Measurements from ENCODE around the gene CCDC92B. TPM values are rescaled to one million over a fixed set of nuclear protein-coding genes. Genes with fewer than 3 reads are reported as not detected.
A peak's percentile ranks its signal among the peaks of the same experiment; 100 is the strongest.

Gene CCDC92B
- total RNA-seq, 1 donor from 2014 or later = 0.13 TPM

DNA sequence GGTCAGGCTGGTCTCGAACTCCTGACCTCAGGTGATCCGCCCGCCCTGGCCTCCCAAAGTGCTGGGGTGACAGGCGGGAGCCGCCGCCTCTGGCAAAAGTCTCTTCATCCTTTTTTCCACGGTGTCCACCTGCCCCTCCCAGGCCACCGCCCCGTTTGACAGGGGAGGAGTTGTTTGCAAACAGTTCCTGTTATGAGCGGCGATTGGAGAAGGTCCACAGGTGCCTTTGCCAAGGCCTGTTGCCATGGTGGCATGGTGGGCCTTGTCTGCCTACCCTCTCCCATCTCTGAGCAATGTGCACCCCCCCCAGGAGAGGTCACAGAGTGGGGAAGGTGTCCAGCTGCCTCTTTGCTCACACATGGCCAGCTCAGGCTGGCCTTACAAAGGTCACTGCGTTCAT lies 30.8 kb upstream of the CCDC92B start:
- no peak for DNase-seq (ENCODE audit: low spot score)
- intact Hi-C loops (cut with DNase I) = no loop called here

DNA sequence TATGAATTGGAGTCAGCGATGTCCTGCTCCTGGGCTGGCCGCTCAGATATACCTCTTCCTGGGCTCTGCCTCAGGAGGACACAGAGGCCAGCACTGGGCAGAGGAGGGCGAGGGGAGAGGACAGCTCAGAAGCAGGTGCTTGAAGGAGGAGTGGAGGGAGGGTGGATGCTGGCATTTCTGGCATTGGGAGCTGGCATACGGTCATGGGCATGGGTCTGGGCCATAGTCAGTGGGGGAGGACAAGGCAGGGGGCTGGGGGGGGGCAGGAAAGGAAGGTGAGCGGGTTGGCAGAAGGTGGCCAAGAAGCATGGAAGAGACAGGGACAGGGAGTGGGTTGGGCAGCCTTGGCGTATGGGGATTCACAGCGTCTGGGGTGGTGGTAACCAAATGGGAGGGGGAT lies 30.1 kb upstream of the CCDC92B start:
- intact Hi-C loops (cut with DNase I) = no loop called here
- DNase-seq (ENCODE audit: low spot score) = no peak

DNA sequence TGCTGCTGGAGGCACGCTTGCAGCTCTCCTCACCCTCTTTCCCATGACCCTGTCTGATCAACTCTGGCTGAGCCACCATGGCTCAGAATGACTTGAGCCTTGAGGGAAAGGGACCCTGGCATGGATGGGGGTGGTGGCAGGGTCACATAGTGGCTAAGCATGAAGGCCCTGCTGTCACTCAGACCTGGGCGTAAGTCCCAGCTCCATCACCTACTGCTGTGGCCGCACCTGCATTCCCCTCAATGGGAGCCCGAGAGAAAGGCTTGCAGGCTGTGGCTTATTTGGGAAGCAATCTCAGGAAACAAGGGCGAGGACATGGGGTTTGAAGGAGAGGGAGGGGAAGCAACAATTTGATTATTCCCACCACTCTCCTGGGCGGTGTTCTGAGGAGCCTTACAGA lies 29.0 kb upstream of the CCDC92B start:
- no peak for DNase-seq (ENCODE audit: low spot score)
- intact Hi-C loops (cut with DNase I) = no loop called here

DNA sequence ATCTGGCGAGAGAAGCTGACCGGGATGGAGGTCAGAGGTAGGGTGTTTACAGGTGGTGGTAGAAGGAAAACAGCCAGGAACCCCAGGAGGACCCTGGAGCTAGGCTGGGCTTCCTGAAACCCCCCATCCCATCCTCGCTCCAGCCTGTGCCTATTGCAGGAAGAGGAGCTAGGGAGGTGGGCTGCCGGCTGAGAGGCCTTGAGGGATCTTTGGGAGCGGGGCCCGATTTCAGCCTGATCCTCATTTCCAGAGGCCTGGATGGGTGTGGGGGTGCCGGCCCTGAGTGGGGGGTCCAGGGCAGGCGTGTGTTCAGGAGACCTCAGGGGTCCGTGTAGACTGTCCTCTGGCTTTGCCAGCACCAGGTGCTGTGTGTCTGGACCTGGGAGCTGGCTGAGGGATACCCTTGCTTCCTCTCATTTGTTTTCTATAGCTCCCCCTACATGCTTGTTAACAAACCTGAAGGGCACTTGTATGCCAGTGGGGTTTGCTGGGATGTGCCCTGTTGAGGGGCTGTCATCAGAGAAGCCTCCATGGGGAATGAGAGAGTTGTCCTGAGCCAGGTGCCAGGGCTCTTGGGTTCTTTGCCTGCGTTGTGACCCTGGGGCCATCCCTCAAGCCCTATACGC lies 27.9 kb upstream of the CCDC92B start:
- intact Hi-C loops (cut with DNase I) = no loop called here
- no peak for DNase-seq (ENCODE audit: low spot score)

DNA sequence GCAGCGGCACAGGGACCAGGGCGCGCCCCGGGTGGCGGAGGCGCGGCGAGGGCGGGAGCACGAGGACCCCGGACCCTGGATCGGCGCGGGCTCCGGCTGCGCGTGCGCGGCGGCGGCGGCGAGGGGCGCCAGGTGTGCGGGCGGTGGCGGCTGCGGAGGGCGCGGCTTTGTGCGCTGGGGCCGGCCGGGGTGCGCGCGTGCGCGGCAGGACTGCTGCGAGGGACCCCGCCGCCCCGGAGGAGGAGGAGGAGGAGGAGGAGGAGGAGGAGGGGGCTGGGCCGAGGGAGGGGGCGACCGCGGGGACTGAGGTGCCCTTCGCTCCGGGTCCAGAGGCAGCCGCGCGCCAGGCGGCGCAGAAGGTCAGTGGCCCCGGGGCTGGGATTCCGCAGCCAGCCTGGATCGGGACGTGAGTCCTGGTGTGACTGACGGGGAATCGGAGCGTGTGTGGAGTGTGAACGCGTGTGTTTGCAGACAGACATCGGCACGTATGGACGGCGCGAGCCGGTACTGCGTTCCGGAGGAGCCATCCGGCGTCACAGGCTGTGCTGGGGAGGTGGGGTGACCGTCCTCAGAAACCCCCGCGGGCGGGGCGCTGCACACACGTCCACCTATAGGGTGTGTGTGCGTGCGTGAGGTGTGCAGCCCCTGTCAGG lies 27.3 kb upstream of the CCDC92B start:
- DNase-seq (ENCODE audit: low spot score) = no peak
- intact Hi-C loops (cut with DNase I) = no loop called here

DNA sequence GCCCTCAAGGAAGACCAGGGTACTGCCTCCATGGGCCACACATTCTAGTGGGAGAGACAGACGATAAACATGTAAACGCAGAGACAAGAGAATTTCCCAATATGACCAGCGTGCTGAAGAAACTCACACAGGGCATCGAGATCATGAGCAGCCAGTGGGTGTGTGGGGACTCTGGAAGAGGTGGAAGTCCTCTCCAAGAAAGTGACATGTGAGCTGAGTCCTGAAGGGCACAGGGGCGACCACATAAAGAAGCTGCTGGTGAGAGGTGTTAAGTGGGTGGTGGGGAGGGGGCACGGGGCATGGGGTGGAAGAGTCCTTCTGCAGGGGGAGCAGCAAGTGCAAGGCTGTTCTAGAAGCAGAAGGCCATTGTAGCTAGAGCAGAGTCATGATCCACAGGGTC lies 25.8 kb upstream of the CCDC92B start:
- no peak for DNase-seq (ENCODE audit: low spot score)

DNA sequence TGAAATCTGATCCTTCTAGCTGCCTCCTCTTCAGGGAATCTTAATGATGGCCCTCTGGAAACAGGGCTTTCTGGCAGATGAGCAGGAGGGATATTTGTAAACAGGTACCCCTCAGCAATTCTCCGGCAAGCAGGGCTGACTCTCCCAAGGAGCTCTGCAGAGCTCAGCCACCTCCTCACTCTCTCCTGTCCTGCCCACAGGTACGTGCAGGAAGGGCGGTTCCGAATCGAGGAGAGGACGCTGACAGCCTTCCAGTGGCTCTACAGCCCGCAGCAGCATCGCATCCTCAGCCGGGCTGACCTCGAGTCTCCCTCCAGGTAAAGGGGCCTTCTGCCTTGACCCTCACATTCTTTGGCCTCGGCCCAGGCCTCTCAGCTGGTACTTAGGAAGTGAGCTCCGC lies 20.7 kb upstream of the CCDC92B start:
- DNase-seq (ENCODE audit: low spot score) = no peak
- intact Hi-C loops (cut with DNase I) = no loop called here

More for the DNA sequence above, 25.8 kb upstream of the CCDC92B start:
- intact Hi-C loops (cut with DNase I) = no loop called here

DNA sequence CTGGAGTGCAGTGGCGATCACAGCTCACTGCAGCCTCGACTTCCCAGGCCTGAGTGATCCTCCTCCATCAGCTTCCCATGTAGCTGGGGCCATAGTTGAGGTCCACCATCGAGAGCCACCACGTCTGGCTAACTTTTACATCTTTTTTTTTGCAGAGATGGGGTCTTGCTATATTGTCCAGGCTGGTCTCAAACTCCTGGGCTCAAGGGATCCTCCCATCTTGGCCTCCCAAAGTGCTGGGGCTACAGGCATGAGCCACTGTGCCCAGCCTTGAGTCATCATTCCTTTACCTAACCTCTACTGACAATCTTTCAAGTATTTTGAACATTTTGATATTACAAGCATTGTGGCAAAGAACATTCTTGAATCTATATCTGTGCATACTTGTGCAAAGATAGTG lies 9.4 kb upstream of the CCDC92B start:
- intact Hi-C loops (cut with DNase I) = no loop called here
- no peak for DNase-seq (ENCODE audit: low spot score)

DNA sequence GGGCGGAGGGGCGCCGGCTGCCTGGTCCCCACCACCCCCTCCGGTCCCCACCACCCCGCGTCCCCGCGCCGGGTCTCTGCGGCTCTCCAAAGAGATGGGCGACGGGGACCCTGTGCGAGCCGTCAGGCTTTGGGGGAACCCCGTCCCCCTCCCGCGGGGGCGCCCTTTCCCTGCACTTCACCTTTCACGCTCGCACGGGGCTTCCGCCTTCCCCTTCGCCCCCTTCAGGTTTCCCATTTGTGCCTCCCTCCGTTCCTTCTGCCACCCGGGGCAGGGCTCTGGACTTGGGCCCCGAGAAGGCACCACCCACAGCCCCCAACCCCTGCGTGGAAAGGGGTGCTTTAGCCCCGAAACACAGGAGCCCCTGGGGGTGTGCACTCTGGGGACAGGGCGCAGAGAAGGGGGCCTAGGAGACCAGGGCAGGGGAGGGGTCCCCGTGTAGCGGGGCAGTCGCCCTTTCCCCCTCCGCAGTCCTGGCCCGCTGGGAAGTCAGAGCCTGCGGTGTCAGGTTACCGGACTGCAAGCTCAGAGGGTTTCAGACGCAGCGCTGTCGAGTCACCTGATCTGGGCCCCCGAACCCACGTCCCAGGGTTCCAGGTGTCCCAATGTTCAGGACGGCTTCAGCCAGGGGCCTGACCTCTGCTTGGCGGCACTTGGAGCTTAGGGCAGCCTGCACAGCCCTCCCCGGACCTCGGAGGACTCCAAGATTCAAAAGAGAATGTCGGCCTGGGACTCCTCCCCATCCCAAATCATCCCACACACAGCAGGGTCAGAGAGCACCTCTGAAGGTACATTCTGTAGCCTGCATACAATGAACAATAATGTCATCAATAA lies 6.7 kb upstream of the CCDC92B start:
- no peak for DNase-seq (ENCODE audit: low spot score)
- intact Hi-C loops (cut with DNase I) = no loop called here

DNA sequence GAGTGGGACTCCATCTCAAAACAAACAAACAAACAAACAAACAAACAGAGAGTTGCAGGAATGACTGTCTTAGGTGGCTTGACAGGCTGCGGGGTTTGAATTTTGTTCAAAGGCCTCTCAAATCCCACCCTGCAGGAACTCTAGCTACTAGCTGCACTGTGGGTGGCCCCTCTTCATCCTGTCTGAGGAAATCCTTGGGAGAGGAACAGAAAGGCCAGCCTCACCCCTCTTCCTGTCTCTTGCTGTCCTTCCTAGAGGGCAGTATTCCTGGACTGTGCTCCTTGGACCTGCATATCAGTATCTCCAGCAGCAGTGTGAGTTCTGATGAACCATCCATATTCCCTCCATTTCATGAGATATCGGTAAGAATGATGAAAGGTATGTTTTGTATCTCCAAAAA lies 2.0 kb upstream of the CCDC92B start:
- no peak for DNase-seq (ENCODE audit: low spot score)
- intact Hi-C loops (cut with DNase I) = no loop called here

DNA sequence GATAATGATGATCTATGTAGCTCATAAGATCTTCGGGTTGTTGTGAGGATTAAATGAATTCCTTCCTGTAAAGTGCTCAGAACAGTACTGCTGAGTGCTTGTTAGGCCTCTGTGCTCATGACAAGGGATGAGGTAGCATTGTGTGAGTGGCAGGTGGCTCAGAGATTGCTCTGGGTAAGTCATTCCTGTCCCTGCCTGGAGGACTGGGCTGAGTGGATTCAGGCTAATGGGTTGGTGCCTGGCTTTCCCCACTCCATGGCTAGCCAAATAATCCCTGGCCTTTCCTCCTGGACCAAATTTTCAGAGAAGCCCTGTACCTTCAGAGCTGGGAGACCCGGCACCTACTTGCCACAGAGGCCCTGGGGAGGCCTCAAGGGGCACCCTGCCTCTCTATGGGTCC lies 1.3 kb upstream of the CCDC92B start:
- no peak for DNase-seq (ENCODE audit: low spot score)
- intact Hi-C loops (cut with DNase I) = no loop called here

DNA sequence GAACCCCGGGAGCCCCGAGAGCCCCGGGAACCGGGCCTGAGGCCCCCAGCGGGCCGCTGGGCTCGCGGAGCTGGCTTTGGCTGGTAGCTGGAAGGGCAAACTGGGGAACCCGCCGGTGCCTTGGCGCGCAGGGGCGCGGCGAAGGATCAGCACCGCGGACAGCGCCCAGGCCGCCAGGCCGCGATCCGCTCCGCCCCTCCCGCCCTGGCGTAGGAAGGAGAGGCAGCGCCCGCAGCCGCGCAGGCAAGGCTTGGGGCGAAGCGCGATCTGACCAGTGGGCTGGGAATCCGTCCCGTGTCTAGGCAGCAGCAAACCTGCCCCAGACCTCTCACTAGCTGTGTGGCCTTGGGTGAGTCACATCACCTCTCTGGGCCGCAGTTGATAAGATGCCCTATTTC lies 331 bp upstream of the CCDC92B start:
- peak; percentile 79 for DNase-seq (ENCODE audit: low spot score)
- intact Hi-C loops (cut with DNase I) = no loop called here

DNA sequence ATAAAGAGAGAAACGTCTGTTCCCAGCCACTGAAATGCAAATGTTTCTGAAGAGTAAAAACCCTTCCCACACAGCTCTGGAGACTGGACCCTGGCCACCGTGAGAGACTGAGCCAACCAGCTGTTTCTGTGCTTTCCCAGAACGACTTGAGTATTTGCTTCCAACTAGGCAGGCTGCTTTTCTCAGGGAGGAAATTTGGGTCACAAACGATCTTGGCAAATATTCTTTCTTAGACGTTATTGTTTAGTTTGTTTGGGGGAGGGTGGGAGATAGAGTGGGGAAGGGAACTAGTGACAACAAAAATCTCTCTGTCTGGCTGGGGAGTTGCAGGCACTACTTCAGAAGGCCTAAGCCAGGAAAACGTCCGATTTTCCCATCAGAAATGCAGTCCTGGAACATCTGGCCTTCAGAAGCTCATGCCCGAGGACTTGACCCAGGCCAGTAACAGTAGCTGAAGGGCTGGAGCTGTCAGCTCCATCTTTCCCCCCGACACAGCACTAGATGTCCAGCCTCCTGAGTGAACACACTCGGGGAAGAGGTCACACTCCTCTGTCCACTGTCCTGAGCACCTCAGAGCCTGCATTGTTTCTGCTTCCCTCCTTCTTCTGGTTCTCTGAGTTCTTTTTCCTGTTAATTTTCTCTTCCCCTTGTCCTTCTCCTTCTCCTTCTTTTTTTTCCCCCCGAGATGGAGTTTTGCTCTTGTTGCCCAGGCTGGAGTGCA lies 4.0 kb downstream of the CCDC92B start:
- intact Hi-C loops (cut with DNase I) = no loop called here
- DNase-seq (ENCODE audit: low spot score) = no peak

DNA sequence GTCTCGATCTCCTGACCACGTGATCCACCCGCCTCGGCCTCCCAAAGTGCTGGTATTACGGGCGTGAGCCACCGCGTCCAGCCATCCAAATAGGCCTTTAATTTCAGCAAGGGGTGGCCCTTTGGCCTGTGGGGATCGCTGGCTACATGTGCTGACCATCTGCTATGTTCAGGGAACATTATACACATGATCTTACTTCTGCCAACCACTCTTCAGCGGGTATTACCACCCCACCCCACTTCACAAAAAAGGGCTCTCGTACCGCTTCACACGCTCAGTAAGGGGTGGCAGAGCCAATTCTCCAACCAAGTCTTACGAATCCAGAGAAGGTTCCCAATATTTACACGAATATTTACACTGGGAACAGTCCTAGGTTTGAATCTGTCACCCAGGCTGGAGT lies 11.8 kb downstream of the CCDC92B start:
- DNase-seq (ENCODE audit: low spot score) = no peak
- intact Hi-C loops (cut with DNase I) = no loop called here

DNA sequence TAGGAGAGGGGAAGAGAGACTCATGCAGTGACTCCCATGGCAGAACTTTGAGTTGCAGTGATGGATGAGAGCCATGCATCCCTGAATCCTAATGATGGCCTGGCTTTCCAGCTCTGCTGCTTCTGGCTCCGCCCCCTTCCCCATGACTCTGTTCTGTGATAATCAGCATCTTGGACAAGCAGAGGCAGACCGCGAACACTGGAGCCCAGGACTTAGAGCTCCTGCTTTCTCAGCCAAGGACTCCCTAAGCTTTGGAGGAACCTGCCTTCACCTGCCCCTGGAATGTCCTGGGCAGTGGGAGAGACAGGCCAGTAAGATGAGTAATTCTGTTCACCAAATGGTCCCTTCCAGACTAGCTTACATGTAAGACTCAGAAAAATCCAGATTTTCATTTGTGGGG lies 12.5 kb downstream of the CCDC92B start:
- intact Hi-C loops (cut with DNase I) = no loop called here
- no peak for DNase-seq (ENCODE audit: low spot score)

DNA sequence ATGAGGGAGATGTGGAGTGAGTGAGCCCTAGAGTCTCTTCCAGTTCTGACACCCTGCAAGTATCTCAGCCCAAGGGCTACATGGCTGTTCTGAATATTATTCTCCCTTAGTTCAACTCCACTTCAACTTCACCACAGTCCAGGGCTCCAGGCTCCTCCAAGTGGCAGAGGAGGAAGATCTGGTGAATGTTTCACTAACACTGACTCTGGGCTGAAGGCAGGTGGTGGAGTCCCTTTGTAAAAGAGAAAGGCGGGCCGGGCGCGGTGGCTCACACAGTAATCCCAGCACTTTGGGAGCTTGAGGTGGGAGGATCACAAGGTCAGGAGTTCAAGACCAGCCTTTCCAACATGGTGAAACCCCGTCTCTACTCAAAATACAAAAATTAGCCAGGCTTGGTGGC lies 13.6 kb downstream of the CCDC92B start:
- DNase-seq (ENCODE audit: low spot score) = no peak
- intact Hi-C loops (cut with DNase I) = no loop called here

DNA sequence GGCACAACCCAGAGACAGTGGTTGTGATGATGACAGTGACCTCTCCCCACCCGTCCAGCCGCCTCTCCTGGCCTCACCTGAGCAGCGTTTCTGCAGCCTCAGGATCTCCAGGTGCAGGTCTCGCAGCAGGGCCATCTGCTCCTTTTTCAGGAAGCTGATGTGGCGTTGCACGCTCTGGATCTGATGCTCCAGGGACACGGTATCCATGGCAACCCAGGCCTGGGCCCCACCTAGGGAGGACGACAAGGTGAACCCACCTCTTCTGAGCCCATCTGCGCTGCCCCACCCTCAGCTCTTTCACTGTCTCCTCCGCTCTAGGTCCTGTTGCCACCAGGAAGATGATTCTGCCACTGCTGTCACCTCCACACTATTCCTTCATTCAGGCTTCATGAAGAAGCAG lies 14.5 kb downstream of the CCDC92B start:
- intact Hi-C loops (cut with DNase I) = no loop called here
- no peak for DNase-seq (ENCODE audit: low spot score)

DNA sequence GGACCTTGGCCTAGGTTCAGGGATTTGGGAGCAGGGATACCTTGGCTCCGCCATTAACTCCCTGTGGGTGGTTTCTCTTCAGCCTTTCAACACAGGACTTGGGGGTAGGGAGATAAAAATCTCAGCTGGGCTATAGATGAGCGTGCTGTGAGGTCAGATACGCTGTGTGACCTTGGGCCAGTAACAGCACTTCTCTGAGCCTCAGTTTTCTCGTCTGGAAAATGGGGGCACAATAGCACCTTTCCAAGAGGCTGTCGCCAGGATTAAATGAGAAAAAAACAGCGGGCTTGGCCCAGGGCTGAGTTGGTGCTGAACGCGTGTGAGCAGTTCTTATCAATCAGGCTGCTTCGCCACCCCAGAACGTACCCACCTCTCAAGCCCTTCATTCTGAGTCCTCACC lies 17.6 kb downstream of the CCDC92B start:
- no peak for DNase-seq (ENCODE audit: low spot score)

DNA sequence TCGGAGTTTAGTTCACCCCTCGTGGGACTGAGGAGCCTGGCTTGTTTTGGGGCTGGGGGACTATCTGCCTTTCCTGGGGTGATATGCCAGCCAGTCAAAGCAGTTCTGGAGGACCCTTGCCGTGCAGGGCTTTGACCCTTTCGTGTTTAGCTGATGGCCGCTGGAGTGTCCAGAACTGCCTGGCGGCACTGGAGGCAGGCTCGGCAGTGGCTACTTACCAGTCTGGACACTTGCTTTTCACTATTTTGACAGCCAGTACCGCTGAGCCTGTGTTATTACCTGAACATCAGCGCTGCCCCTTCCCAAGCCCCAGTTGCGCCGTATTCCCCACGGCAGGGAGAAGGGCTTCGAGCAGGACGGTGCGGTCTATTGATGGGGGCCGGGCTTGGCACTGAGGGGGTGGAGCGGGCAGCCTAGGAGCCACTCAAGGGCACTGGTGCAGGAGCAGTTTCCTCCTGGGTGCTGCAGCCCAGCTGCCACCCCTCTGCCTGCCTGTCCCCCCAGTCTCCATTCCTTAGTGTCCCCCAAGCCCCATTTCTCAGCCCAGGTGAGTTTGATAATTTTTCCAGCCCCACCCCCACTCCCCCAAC lies 18.6 kb downstream of the CCDC92B start:
- intact Hi-C loops (cut with DNase I) = no loop called here
- DNase-seq (ENCODE audit: low spot score) = no peak

More for the DNA sequence above, 17.6 kb downstream of the CCDC92B start:
- intact Hi-C loops (cut with DNase I) = no loop called here

DNA sequence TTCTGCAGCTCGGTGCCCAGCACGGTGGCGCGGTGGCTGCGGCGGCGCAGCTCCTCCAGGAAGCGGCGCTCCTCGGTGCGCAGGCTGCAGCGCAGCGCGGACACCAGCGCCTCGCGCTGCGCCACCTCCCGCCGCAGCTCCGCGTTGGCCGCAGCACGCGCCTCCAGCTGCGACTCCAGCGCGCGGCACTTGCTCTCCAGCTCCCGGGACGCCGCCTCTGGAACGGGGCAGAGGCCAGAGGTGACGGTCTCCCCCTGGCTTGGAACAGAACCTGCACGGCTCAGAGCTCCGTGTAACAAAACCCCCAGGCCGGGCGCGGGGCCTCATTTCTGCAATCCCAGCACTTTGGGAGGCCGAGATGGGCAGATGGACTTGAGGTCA lies 24.7 kb downstream of the CCDC92B start:
- intact Hi-C loops (cut with DNase I) = no loop called here
- no peak for DNase-seq (ENCODE audit: low spot score)
